ENCODE data around the gene PADI2.
"Not testable (repeated sequence)": the region's sequence is repeated elsewhere in the genome, so short reads cannot be mapped to it uniquely, and the experiment has no call there.

Gene PADI2

DNA sequence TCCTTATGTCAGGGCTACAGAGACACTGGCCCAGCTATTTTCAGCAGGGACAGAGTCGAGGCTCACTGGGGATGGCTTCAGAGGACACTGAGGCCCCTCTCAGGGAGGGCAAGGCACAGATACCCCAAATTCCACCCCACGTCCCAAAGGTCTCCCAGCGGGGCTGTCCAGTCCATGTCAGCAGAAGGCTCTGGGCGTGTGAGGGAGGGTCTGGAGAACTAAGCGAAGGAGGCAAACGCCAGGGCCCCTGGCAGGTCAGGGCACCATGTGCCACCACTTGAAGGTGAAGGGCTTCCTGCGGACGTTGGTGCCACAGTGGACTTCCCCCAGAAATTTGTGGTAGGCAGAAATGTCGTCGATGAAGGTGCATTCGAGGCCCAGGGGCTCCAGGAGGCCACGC, 50.5 kb downstream of the PADI2 start:
- TF ChIP-seq CTCF (conservative IDR thresholded peaks at IDR 0.05; ENCODE audit: low read length): no peak
- DNase-seq (ENCODE audit: low read depth): no peak
- no peak overlapping the region for H3K4me3 ChIP-seq (ENCODE audit: low read length)

DNA sequence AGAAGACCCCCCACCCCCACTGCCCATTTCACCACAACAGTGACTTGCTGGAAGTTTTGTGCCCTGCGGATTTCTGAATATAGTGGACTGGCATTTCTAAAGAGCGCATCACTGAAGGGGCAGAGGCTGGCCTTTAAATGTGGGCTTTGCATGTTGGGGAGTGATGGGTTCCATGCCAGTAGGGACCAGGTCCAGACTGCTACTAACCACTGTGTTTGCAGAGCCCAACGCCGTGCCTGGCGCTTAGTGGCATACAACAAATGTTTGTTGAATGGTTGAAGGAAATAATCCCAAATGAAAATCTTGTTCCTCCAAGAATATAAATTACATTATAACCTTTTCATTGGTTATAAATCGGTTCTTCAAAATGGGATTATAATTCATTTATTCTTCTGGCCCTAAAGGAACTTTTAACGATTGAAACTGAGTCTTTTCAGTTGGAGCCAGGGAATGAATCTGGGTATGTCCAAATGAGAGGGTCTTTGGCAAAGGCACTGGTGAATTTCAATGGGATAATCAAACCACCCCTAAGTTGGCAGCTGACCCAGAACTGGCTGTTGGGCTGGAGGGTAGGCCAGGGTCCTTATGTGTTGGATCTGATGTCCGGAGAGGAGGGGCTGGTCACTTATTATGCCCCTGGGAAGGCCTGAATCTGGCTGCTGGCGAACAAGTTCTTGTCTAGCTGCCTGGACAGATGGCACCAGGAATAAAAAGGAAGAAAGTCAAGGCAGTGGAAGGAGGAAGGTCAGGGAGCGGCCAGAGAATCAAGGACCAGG, 51.6 kb downstream of the PADI2 start:
- DNase-seq (ENCODE audit: low read depth): no peak
- no peak for TF ChIP-seq CTCF (conservative IDR thresholded peaks at IDR 0.05; ENCODE audit: low read length)
- no peak overlapping the region for H3K4me3 ChIP-seq (ENCODE audit: low read length)

GRCh38 chr1:17067069-17067426, 52.2 kb downstream of the PADI2 start:
- H3K4me3 ChIP-seq (ENCODE audit: low read length): no peak overlapping the region
- DNase-seq (ENCODE audit: low read depth): no peak
- no peak for TF ChIP-seq CTCF (conservative IDR thresholded peaks at IDR 0.05; ENCODE audit: low read length)

GRCh38 chr1:17066361-17067068, 52.7 kb downstream of the PADI2 start:
- DNase-seq (ENCODE audit: low read depth): no peak
- no peak for TF ChIP-seq CTCF (conservative IDR thresholded peaks at IDR 0.05; ENCODE audit: low read length)

DNA sequence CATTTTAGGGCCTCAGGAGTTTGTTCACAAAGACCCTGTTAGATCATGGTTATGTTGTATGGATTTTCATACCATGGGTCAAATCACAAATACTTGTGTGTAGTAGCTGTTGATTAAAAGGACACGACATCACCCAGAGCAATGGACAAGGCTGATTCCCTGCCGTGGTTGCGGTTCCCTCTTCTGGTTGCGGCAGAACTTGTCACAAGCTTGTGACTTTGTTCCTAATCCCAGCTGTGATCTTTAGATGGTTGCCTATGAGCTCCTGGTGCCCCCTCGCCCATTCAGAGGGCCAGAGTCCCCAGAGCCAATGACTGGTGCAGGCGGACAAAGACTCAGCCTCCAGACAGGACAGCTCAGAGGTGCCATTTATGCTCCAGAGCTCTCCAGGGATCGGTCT, 53.6 kb downstream of the PADI2 start:
- no peak overlapping the region for H3K4me3 ChIP-seq (ENCODE audit: low read length)
- no peak for TF ChIP-seq CTCF (conservative IDR thresholded peaks at IDR 0.05; ENCODE audit: low read length)
- no peak for DNase-seq (ENCODE audit: low read depth)

More at GRCh38 chr1:17066361-17067068, 52.7 kb downstream of the PADI2 start:
- no peak overlapping the region for H3K4me3 ChIP-seq (ENCODE audit: low read length)

GRCh38 chr1:17062751-17063150, 56.5 kb downstream of the PADI2 start:
- not testable (repeated sequence) for DNase-seq (ENCODE audit: low read depth)

DNA sequence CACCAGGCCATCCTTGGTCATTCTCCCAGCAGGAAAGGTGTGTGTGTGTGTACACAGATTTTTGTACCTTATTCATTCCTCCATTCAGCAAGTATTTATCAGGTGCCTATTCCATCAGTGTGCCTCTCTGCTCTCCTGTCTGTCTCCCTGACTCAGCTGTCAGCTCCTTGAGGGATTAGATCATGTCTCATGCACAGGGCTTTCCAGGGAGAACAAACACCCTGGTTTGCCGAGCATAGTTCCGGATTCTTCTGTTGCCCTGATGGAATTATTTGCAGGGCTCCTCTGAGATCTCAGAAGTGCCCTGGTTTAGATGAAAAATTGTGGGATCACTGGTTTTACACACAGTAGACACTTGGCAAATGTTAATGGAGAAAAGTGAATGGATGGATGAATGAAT, 57.4 kb downstream of the PADI2 start:
- TF ChIP-seq CTCF (conservative IDR thresholded peaks at IDR 0.05; ENCODE audit: low read length): no peak
- no peak for DNase-seq (ENCODE audit: low read depth)
- H3K4me3 ChIP-seq (ENCODE audit: low read length): no peak overlapping the region

More at GRCh38 chr1:17062751-17063150, 56.5 kb downstream of the PADI2 start:
- H3K4me3 ChIP-seq (ENCODE audit: low read length): not testable (repeated sequence)

All from AG10803 (cell line).